OCI-LY7 (cell line): ENCODE measurements around the gene CNP. TPM values are rescaled to one million over a fixed set of nuclear protein-coding genes. Genes with fewer than 3 reads are reported as not detected.
"Not testable (repeated sequence)": the region's sequence is repeated elsewhere in the genome, so short reads cannot be mapped to it uniquely, and the experiment has no call there.

Source experiments
- BruUV-seq: library from RNA; stranded (reverse); fragments of 400-500 nt; replicated peaks from 2 replicates; lab custom pipeline; 2021; lab: Mats Ljungman, UMichigan
- CTCF ChIA-PET: fragments of 300-600 bp; sonication (Branson Sonifier 250); formaldehyde crosslinking; loops from one replicate; lab custom pipeline; 2022; ENCODE audit warnings: antibody characterized with exemption; ENCODE audit not compliant: unreplicated experiment; lab: Charles Lee
- POLR2A ChIA-PET: fragments of 300-600 bp; sonication (Branson Sonifier 250); formaldehyde crosslinking; loops from one replicate; lab custom pipeline; 2022; ENCODE audit warnings: antibody characterized with exemption; lab: Charles Lee
- DNase-seq: peaks from one replicate; pipeline ENCODE4 v3.0.0-alpha.2; 2015; ENCODE audit warnings: low spot score
- H2AFZ ChIP-seq: fragments of 200-600 bp; sonication (generic), shearing (Covaris generic); 2 replicates; pipeline ENCODE4 v1.6.1; 2014; ENCODE audit warnings: mild to moderate bottlenecking, antibody characterized with exemption, low read length, moderate library complexity
- H3K27ac ChIP-seq: fragments of 200-600 bp; sonication (generic); 2 replicates; pipeline ENCODE4 v1.5.1; 2014; ENCODE audit warnings: mixed run types, low read depth, mild to moderate bottlenecking, moderate library complexity, low read length, inconsistent platforms; ENCODE audit not compliant: poor library complexity, severe bottlenecking
- H3K36me3 ChIP-seq: fragments of 200-600 bp; sonication (generic); 2 replicates; pipeline ENCODE4 v1.6.1; 2014; ENCODE audit warnings: mild to moderate bottlenecking, antibody characterized with exemption, low read length, moderate library complexity, mixed read lengths; ENCODE audit not compliant: insufficient read depth
- H3K4me1 ChIP-seq: fragments of 200-600 bp; sonication (generic); 2 replicates; pipeline ENCODE4 v1.5.1; 2014; ENCODE audit warnings: mild to moderate bottlenecking, low read length; ENCODE audit not compliant: insufficient read depth, poor library complexity, severe bottlenecking
- H3K4me2 ChIP-seq: fragments of 200-600 bp; sonication (generic); 2 replicates; pipeline ENCODE4 v1.6.1; 2014; ENCODE audit warnings: mild to moderate bottlenecking, low read length
- H3K4me3 ChIP-seq: fragments of 200-600 bp; sonication (generic); 2 replicates; pipeline ENCODE4 v1.5.1; 2014; ENCODE audit warnings: mild to moderate bottlenecking, low read depth, low read length; ENCODE audit not compliant: poor library complexity, severe bottlenecking
- H3K79me2 ChIP-seq: fragments of 200-600 bp; sonication (generic); 2 replicates; pipeline ENCODE4 v1.6.1; 2016; ENCODE audit warnings: low read depth, mild to moderate bottlenecking, low read length, moderate library complexity, mixed read lengths; ENCODE audit not compliant: insufficient read depth
- H3K9me2 ChIP-seq: fragments of 200-600 bp; sonication (generic); 2 replicates; pipeline ENCODE4 v1.6.1; 2016; ENCODE audit warnings: mild to moderate bottlenecking, low read length, mixed read lengths; ENCODE audit not compliant: insufficient read depth
- H3K9me3 ChIP-seq: fragments of 200-600 bp; sonication (generic); 2 replicates; pipeline ENCODE4 v1.6.1; 2014; ENCODE audit warnings: mild to moderate bottlenecking, mixed run types, low read length, mixed read lengths
- H4K20me1 ChIP-seq: fragments of 200-600 bp; sonication (generic); 2 replicates; pipeline ENCODE4 v1.6.1; 2014; ENCODE audit warnings: mild to moderate bottlenecking, antibody characterized with exemption, low read length, moderate library complexity, mixed read lengths; ENCODE audit not compliant: insufficient read depth
- CTCF ChIP-seq: fragments of 200-600 bp; sonication (generic); conservative IDR thresholded peaks from 2 replicates; pipeline ENCODE4 v1.5.1; 2014; ENCODE audit warnings: mild to moderate bottlenecking, antibody characterized with exemption, low read length, moderate library complexity, mixed read lengths
- EZH2phosphoT487 ChIP-seq: fragments of 200-600 bp; sonication (generic); IDR thresholded peaks from 2 replicates; pipeline ENCODE4 v1.6.1; 2018; ENCODE audit warnings: low read depth, borderline replicate concordance, mild to moderate bottlenecking, mixed run types, antibody characterized with exemption, low read length, moderate library complexity, mixed read lengths
- intact Hi-C: fragments of 100-400 bp; cut with micrococcal nuclease; formaldehyde crosslinking; loops from one replicate; pipeline ENCODE4 v1.10.0; 2022; ENCODE audit not compliant: unreplicated experiment
- total RNA-seq, 2 experiments: library from RNA; depleted of rRNA in 1 of 2; stranded (reverse); fragments of >200 nt in 1 of 2; shearing (Covaris generic) in 1 of 2; gene quantifications; 2 replicates each; pipeline ENCODE4 v1.2.3, GENCODE V29; 2014 to 2022

Gene CNP
- total RNA-seq, 2 experiments from 2014 or later, result 34.1 to 50.6 TPM

- CTCF ChIA-PET, result interaction anchor here (1.1 to 1.3 kb wide), 3 partner anchors 57 to 101 kb away, joined by 4 to 5 read pairs (median 5); partner anchors contain the start of gene KAT2A
- Histone ChIP-seq H3K4me1 (peaks cover 49% of the 10 kb centered on the region), H2AFZ (peak within 1 kb of the TSS; percentile 91), H3K36me3 (peaks cover 31% of the 10 kb centered on the region), H4K20me1 (no peaks in the 10 kb centered on the region), H3K79me2 (peaks cover 36% of the 10 kb centered on the region), H3K9me2 (no peaks in the 10 kb centered on the region), H3K9me3 (no peaks in the 10 kb centered on the region), H3K4me2 (peak within 1 kb of the TSS; percentile 87), H3K27ac (peak within 1 kb of the TSS; percentile 24), H3K4me3 (peak within 1 kb of the TSS; percentile 95)
- intact Hi-C loops, result loop anchor here (5.0 to 10.0 kb wide), 2 partner anchors 235 to 438 kb away; partner anchors contain the start of gene ATP6V0A1
- no peak for TF ChIP-seq EZH2phosphoT487
- TF ChIP-seq CTCF, result peak; percentile 86
- no TSS peak for BruUV-seq
- POLR2A ChIA-PET, result interaction anchor here (1.0 to 3.0 kb wide), 7 partner anchors 11 to 101 kb away, joined by 3 to 12 read pairs (median 5); partner anchors contain the start of gene KAT2A
- DNase-seq, result peak; percentile 93
These were observed 53.2 kb downstream of the CNP start, which contains the start of gene NKIRAS2 for GRCh38 chr17:42019509-42020404. Gene NKIRAS2 (plus strand): TSS chr17:42020090. CDS start chr17:42021578, 1,488 bp downstream.

- peaks cover 25% of the 10 kb centered on the region for H3K79me2 ChIP-seq
- H2AFZ ChIP-seq, intact Hi-C loops, H3K9me2 ChIP-seq, DNase-seq, H3K27ac ChIP-seq, H3K9me3 ChIP-seq, H4K20me1 ChIP-seq: not testable (repeated sequence)
- H3K4me3 ChIP-seq, result peak overlapping the region; percentile 95
- TSS peak; percentile 46 for BruUV-seq
- POLR2A ChIA-PET, result interaction anchor here (1.1 to 1.7 kb wide), 5 partner anchors 10 to 99 kb away, joined by 3 to 6 read pairs (median 4); no protein-coding TSS in a partner anchor
- H3K4me1 ChIP-seq, result peaks cover 45% of the 10 kb centered on the region
- CTCF ChIA-PET, result interaction anchor here (1.1 to 1.3 kb wide), 3 partner anchors 58 to 100 kb away, joined by 4 to 5 read pairs (median 5); partner anchors contain the start of gene KAT2A
- H3K4me2 ChIP-seq, result peak overlapping the region; percentile 87
- peaks cover 31% of the 10 kb centered on the region for H3K36me3 ChIP-seq
These were observed 54.2 kb downstream of the CNP start for GRCh38 chr17:42020845-42021244.
